Astrocyte of the spinal cord (primary cell): ENCODE results near the gene AMPH.

Experiments
- DNase-seq: peaks from one replicate; pipeline ENCODE4 v3.0.0; 2011; ENCODE audit warnings: low read depth, low spot score
- H3K4me3 ChIP-seq: 2 replicates; pipeline ENCODE4 v1.5.1; 2011; ENCODE audit warnings: low read depth, mild to moderate bottlenecking, low read length, moderate library complexity
- in situ Hi-C: cut with HindIII; loops from 2 replicates; pipeline ENCODE4 v1.10.0; 2017; ENCODE audit warnings: low sequenced_read_pairs
- TF ChIP-seq, protein P1 (sequence below): IDR thresholded peaks from 2 replicates; pipeline ENCODE4 v1.5.1; 2012; ENCODE audit warnings: low read depth, mild to moderate bottlenecking, low read length, inconsistent platforms

Gene AMPH

DNA sequence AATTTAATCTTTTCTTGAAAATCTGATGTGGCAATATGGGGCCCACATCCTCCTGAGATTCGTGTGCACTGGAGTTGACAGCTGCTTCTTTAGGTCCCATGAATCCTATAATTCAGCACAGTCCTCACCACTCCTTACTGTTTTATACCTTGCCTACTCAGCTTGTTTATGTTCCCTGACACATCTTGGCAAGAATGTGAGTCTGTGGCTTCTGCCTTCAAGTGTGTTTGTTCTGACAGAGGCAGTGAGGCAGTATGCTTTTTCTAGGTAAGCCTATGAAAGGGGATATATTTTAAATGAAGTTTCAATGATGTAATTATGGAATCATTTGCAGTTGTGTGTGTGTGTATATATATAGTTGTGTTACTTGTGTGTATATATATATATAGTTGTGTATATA lies 106.4 kb downstream of the AMPH start:
- in situ Hi-C loops = no loop called here
- TF ChIP-seq, protein P1, sequence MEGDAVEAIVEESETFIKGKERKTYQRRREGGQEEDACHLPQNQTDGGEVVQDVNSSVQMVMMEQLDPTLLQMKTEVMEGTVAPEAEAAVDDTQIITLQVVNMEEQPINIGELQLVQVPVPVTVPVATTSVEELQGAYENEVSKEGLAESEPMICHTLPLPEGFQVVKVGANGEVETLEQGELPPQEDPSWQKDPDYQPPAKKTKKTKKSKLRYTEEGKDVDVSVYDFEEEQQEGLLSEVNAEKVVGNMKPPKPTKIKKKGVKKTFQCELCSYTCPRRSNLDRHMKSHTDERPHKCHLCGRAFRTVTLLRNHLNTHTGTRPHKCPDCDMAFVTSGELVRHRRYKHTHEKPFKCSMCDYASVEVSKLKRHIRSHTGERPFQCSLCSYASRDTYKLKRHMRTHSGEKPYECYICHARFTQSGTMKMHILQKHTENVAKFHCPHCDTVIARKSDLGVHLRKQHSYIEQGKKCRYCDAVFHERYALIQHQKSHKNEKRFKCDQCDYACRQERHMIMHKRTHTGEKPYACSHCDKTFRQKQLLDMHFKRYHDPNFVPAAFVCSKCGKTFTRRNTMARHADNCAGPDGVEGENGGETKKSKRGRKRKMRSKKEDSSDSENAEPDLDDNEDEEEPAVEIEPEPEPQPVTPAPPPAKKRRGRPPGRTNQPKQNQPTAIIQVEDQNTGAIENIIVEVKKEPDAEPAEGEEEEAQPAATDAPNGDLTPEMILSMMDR = no peak
- no peak overlapping the region for H3K4me3 ChIP-seq
- DNase-seq = peak; percentile 22

DNA sequence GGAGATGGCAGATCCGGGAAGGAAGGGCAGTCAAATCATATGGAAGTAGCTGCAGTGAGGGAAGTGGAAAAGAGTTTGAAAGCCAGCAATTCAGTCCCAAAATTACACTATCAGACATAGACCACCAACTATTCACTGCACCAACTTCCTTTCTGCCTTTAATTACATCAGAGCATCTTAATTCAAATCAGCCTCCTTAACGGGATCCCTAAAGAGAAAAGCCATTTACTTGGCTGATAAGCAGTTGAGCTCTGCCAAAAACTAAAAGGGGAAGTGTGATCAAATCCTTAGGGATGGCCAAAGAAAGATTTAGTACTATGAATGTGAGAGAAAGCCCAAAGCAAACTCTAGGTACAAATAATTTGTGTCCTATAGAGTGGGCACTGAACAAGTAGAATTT lies 110.4 kb downstream of the AMPH start:
- TF ChIP-seq, protein P1 = no peak
- no peak for DNase-seq
- in situ Hi-C loops = no loop called here
- no peak overlapping the region for H3K4me3 ChIP-seq

DNA sequence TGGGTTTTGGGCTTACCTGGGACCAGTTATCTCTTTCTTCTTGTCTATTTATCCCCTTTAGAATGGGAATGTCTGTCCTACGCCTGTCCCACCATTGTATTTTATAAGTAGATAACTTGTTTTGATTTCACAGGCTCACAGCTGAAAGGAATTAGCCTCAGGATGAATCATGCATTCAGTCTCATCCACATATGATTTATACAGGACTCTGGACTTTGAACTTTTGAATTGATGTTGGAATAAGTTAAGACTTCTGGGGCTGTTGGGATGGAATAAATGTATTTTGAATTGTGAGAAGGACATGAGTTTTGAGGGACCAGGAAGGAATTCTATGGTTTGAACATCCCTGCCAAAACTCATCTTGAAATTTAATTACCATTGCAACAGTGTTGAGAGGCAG lies 112.6 kb downstream of the AMPH start:
- TF ChIP-seq, protein P1 = no peak
- H3K4me3 ChIP-seq = no peak overlapping the region
- in situ Hi-C loops = no loop called here
- no peak for DNase-seq

DNA sequence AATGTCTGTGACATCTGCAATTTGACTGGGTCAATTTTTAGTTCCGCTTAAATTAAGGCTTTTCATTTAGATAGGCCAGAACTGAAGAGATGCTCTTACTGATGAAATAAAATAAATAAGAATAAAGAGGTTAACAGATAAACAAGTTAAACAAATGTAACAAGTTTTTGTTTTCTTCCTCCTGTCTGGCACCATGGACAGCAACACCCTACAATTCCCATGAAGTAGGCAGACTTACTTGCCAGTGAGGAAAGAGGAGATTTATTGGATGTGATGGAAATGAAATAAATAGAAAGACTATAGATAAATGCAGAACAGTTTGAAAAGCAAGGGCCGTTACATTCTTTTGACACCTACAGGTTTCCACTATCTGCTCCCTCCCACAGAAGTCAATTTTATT lies 118.5 kb downstream of the AMPH start:
- TF ChIP-seq, protein P1 = no peak
- in situ Hi-C loops = no loop called here
- peak; percentile 10 for DNase-seq
- H3K4me3 ChIP-seq = no peak overlapping the region

DNA sequence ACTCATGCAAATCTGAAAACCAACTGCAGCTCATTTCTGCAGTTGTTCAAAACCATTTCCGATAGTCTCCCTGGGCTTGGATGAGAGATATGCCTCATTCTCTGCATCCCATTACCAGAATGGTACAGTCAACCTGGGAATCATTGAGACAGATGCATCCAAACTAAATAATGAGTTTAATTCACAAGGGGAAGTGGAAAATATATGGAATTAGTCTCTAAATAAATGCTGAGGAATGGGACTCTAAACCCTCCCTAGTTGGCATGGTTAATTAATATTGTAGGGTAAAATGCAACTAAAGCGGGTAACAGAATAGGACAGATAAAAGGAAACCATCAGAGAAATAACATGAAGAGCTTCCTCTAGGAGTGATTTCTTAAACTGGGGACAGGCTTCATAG lies 118.9 kb downstream of the AMPH start:
- TF ChIP-seq, protein P1 = no peak
- H3K4me3 ChIP-seq = no peak overlapping the region
- no peak for DNase-seq
- in situ Hi-C loops = no loop called here

DNA sequence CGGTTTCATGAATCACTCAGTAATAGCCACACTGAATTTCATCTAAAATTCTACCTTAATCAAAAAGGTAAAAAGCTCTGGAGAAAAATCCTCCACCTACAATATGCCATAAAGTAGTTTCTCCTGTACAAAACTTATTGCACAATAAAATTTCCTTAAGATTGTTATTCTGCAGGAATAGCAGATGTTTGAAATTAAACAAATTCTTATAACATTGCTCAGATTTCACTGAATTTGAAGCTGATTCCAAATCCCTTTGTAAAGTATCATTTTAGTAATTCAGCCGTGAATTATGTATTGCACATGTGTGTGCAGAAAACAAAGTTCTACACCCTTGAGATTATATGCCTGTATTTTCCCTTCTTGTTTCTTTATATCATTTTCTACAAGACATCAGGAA lies 123.8 kb downstream of the AMPH start:
- in situ Hi-C loops = no loop called here
- no peak for DNase-seq
- no peak overlapping the region for H3K4me3 ChIP-seq
- TF ChIP-seq, protein P1 = no peak

DNA sequence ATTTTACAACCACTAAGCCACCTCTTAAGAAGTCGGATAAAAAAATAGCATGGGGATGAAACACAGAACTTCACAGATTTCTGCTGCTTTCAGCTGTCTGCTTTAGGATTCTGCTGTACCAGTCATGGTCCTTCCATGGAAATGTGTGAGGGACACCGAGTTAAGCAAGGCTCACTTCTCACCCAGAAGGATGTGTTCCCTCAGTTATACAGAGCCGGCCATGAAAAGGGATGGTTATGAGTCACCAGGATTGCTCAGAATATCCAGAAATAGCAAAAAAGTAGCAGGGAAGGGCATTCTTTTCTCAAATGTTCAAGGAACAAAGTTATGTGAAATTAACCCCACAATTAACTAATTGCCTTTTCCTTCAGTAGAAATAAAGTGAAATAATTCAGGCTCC lies 124.4 kb downstream of the AMPH start:
- no peak overlapping the region for H3K4me3 ChIP-seq
- in situ Hi-C loops = no loop called here
- peak; percentile 17 for DNase-seq
- TF ChIP-seq, protein P1 = no peak
